Occipital lobe (tissue), 2 donors: ENCODE data around the gene PNPLA7. TPM values are rescaled to one million over a fixed set of nuclear protein-coding genes. Genes with fewer than 3 reads are reported as not detected.
"Not testable (repeated sequence)": the region's sequence is repeated elsewhere in the genome, so short reads cannot be mapped to it uniquely, and the experiment has no call there.

ENCODE experiments used
- DNase-seq: peaks from one replicate; lab custom pipeline; 2025; lab: John Stamatoyannopoulos, UW
- total RNA-seq: library from RNA; depleted of rRNA; stranded (reverse); fragments of >200 nt; gene quantifications from one replicate; pipeline ENCODE4 v1.2.3, GENCODE V29; 2014

The PNPLA7 gene
- total RNA-seq, 1 donor from 2014 or later = 0.94 TPM

DNA sequence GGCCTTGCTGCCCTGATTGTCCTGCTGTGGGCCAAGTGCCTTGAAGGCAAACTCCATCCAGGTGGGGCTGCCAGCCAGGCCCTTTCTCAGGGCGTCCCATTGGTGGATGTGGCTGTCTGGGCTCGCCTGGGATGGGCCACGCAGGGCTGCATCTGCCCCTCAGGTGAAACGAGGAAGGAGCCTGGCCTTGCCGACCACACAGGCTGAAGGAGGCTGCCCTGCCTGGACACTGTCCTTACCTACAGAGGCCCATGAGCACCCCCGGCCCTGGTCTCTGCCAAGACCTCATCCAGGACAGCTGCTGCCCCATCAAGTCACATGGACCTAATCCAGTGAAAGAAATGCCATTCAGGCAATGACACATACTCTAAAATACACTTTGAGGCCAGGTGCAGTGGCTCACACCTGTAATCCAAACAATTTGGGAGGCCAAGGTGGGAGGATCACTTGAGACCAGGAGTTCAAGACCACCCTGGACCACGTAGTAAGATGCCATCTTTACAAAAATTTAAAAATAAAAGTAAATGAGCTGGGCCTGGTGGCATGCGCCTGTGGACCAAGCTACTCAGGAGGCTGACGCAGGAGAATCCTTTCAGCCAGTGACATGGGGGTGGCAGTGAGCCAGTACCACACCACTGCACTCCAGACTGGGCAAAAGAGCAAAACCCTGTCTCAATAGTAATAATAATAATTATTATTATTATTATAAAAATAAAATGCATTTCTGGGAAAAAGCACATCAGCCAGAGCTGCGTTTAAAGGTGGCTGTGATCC, 33.9 kb downstream of the PNPLA7 start:
- no peak for DNase-seq

DNA sequence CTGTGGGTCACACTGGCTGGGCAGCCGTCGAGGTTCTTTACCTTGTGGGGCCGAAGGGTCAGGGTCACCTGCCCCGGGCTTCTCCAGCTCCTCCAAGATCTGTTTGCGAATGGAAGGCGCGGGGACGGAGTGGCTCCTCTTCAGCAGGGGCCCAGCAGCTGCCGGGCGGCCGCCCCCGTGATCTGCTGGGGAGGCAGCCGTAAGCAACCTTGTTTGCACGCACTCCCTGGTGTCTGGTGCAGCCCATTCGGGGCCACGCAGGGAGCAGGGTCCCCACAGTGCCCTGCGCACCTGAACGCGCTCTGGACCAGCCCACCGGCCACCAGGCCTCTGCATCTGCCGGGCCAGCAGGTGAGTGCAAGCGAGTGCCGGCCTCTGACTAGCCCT, 34.9 kb downstream of the PNPLA7 start:
- DNase-seq = no peak

DNA sequence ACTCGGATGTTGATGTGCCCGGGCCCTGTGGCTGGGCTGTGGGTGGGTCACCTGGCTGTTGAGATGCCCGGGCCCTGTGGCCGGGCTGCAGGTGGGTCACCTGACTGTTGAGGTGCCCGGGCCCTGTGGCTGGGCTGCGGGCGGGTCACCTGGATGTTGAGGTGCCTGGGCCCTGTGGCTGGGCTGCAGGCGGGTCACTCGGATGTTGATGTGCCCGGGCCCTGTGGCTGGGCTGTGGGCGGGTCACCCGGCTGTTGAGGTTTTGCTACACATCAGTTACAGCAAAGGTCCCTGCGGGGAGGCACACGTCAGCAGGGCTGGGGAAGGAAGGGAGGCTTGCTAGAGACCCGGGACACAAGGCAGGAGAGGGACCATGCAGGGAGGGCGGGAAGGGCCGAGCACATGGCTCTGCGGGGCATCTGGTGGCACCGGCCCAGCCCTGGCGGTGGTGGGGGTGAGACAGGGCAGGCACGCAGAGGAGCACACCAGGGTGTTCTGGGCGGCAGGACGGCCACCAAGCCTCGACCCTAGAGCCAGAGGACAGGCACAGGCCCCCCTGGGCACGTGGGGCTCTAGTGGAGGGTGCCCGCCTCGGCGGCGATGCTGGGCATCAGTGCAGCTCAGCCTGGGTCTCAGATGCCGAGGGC, 35.4 kb downstream of the PNPLA7 start:
- DNase-seq = no peak

DNA sequence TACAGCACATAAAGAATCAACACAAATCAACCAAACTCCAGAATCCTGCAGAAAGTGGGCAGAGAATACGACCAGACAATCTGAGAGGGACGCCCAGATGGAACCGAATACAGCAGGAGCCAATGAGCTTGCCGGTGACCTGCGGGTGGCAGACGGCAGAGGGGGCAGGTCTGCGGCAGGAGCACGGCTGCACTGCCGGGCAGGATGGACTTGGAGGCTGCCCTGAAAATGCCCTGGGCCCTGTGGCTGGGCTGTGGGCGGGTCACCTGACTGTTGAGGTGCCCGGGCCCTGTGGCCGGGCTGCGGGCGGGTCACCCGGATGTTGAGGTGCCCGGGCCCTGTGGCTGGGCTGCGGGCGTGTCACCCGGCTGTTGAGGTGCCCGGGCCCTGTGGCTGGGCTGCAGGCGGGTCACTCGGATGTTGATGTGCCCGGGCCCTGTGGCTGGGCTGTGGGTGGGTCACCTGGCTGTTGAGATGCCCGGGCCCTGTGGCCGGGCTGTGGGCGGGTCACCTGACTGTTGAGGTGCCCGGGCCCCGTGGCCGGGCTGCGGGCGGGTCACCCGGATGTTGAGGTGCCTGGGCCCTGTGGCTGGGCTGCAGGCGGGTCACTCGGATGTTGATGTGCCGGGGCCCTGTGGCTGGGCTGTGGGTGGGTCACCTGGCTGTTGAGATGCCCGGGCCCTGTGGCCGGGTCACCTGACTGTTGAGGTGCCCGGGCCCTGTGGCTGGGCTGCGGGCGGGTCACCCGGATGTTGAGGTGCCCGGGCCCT, 36.2 kb downstream of the PNPLA7 start:
- not testable (repeated sequence) for DNase-seq

DNA sequence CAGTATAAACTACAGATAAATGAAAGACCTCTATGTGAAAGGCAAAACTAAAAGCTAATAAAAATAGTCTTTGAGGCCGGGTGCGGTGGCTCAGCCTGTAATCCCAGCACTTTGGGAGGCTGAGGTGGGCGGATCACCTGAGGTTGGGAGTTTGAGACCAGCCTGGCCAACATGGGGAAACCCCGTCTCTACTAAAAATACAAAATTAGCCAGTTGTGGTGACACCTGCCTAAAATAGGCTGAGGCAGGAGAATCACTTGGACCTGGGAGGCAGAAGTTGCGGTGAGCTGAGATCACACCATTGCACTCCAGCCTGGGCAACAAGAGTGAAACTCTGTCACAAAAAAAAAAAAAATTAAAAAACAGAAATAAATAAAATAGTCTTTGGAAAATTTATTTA, 37.1 kb downstream of the PNPLA7 start:
- not testable (repeated sequence) for DNase-seq

DNA sequence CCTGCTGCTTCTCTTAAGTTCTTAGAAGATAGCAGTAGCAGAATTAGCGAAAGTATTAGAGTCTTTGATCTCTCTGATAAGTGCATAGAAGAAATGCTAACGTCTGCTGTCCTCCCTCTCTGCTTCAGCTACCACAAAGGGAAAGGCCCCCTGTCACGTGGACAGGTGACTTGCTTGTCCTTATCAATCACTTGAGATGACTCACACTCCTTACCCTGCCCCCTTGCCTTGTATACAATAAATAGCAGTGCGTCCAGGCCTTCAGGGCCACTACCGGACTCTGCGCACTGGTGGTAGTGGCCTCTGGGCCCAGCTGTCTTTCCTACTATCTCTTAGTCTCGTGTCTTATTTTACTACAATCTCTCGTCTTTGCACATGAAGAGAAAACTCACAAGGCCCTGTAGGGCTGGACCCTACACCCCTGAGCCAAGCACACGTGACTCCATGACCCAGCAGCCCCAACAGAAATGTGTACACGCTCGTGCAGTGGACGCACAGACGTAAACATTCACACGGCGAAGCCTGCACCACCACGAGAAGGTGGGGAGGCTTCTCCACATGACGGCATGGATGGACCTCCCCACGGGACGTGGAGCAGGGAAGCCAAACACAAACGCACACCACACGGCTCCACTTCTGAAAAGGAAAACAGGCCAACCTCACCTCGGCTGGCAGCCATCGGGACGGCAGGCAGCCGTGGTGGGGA, 38.3 kb downstream of the PNPLA7 start:
- DNase-seq = no peak

DNA sequence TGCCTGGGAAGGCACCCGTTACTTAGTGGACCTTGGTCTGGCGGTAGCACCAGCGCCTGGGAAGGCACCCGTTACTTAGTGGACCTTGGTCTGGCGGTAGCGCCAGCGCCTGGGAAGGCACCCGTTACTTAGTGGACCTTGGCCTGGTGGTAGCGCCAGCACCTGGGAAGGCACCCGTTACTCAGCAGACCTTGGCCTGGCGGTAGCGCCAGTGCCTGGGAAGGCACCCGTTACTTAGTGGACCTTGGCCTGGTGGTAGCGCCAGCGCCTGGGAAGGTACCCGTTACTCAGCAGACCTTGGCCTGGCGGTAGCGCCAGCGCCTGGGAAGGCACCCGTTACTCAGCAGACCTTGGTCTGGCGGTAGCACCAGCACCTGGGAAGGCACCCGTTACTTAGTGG, 39.1 kb downstream of the PNPLA7 start:
- DNase-seq = not testable (repeated sequence)

DNA sequence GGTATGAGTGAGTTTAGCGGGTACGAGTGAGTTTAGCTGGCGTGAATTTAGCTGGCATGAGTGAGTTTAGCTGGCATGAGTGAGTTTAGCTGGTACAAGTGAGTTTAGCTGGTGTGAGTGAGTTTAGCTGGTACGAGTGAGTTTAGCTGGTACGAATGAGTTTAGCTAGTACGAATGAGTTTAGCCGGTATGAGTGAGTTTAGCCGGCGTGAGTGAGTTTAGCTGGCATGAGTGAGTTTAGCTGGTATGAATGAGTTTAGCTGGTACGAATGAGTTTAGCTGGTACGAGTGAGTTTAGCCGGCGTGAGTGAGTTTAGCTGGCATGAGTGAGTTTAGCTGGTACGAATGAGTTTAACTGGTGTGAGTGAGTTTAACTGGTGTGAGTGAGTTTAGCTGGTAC, 41.0 kb downstream of the PNPLA7 start:
- no peak for DNase-seq

DNA sequence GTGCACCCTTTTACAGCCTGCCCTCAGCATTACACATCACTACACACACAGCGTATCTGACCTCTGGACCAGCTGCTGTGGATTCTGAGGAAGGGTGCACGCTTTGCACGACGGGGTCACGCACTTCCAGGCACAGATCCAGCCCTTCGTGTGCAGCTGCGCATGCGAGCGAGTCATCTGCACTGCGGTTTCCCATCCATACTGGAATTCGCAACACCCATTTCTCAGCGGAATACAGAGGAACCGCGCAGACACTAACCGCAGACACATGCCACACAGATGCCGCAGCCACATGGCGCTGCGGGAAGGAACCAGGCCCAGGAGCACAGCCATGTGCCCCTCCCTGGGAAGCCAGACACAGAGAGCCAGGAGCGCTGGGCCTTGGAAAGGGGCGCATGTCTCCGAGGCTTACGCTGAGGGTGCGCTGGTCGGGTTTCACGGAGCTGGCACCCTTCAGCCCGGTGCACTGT, 43.5 kb downstream of the PNPLA7 start:
- DNase-seq = no peak

DNA sequence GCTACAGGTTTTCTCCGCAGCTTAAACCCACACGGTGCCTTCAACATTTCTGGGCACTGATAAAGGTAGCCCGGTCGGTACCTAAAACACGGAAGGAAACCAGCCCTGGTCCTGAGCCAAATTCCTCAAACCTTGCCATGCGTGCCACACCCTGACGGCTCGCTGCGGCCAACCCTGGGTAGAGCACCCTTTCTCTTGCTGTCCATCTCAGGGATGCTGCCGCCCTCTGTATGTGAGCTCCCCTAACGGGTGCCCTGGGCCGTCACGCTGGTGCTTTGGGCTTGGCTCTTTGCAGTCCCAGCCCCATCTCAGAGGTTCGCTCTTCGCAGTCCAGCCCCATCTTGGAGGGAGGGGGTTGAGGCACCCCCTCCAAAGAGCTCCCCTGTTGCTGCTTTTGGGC, 43.9 kb downstream of the PNPLA7 start:
- no peak for DNase-seq

DNA sequence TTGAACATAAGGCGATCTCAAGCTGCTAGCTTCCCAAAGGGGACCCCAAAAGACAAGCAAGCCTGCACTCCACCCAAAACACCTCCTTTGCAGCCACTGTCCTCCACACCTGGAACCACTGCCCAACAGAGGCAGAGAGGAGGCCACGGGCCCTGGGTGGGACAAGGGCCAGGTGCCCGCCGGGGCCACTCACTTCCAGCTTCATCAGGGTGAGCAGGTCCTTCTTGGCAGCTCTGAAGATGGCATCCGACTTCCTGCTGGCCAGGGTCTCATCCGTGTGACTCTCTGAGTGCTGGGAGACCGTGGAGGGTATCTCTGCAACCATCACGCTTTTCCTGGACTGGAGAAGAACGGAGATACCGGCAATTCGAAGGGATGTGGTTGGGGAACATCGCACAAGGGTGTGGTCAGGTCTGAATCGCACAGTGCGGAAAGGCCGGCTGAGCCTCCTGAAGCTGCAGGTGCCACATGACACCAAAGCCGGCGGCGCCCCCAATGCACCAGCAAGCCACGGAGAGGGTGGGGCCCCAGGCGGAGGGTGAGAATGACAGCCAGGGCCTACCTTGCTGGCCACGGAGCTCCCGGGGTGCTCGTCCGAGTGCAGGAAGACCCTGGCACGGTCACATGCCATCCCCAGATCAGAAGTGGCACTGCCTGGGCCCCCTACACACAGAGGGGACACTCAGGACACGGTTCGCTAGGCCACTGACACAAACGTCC, 44.6 kb downstream of the PNPLA7 start:
- no peak for DNase-seq

DNA sequence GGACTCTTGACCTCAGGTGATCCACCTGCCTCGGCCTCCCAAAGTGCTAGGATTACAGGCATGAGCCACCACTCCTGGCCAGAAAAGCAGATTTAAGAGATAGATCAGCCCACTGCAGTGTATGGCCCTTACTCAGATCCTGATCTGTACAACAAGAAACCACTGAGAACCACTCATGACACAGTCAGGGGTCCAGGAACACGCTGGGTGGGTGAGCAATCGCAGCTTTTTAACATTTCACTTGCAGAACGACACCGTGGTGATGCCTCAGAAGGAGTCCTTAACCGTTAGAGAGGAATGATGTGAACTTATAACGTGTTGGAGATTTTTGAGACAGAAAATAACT, 45.8 kb downstream of the PNPLA7 start:
- no peak for DNase-seq

DNA sequence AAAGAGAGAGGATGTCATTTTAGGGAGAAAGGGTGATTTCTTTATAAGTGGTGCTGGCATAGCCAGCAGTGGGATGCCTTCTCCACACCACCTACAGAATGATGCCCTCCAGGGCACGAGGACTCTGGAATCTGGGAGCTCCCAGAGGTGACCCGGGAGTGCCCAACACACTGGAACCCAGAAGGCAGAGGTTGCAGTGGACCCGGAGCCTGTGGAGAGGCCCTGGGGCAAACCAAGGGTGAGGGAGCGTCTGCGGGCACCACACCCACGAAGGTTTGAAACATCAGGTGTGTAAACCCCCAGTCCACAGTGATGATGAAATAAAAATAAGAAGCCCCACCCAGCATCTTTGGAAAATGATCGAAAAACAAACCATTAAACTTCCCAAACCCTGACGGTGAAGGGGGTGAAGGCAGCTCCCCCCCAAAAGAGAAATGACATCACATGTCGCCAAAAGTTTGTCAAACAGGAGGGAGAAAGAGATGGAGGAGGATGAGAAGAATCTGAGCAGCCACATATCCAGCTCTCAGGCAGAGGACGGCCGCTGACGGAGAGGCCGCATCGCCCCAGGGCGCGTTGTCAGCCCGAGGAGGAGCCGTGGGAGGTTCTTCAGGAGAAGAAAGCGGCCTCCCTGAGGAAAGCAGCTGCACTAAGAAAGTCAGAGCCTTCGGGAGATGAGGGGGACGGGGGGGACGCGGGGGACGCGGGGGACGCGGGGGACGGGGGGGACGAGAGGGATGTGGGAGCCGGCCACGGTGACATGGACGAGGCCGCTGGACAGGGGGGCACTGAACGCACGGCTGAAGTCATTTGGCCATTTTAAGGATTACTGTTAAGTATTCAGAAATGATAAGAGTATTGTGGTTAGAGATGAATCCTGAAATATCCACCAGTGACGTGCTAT, 47.9 kb downstream of the PNPLA7 start:
- DNase-seq = no peak

DNA sequence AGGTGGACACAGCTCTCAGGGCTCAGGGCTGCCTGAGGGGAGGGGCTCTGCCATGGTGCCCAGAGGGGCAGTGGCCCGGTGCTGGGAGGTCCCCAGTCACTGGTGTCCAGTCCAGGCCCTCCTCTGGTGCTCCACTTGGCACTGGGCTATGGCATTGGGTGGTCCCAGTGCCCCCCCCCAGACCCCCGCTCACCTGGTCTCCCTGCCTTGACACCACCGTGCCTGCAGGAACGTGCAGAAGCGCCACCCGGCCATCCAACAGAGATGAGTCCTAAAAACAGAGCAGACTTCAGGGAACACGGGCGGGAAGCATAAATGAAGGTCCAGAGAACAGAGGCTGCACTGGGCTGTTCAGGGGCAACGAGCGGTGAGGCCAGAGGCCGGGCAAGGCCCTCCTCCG, 48.7 kb downstream of the PNPLA7 start:
- no peak for DNase-seq

DNA sequence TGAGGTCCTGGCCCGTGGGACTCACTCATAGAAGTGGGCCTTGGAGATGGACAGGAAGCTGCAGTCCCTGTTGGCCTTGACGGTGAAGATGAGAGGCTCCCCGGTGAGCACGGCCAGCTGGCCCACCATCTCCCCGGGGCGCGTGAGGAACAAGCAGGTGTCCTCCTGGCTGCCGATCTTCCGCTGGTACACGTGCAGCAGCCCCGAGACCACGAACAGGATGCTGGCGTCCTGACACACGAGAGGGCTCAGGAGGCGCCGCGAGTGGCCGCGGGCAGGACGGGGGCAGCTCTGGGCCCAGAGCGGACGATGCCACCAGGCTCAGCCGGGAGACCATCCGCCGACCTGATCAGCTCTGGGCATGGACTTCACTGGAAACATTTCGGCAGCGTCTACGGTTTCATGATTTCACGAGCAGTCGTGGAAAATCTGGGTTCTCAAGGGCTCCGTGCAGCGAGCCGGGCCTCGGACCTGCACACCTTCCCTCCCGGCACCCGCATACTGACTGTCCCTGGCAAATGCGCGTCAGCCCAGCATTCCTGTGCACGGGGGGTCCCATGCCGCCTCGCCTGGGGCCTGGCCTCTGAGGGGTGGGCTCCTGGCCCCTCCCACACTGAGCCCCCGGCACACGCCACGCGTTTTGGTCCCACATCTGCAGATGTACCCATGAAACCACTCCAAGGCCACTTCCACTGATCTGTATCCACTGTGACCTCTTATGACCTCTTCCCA, 49.4 kb downstream of the PNPLA7 start:
- DNase-seq = no peak

DNA sequence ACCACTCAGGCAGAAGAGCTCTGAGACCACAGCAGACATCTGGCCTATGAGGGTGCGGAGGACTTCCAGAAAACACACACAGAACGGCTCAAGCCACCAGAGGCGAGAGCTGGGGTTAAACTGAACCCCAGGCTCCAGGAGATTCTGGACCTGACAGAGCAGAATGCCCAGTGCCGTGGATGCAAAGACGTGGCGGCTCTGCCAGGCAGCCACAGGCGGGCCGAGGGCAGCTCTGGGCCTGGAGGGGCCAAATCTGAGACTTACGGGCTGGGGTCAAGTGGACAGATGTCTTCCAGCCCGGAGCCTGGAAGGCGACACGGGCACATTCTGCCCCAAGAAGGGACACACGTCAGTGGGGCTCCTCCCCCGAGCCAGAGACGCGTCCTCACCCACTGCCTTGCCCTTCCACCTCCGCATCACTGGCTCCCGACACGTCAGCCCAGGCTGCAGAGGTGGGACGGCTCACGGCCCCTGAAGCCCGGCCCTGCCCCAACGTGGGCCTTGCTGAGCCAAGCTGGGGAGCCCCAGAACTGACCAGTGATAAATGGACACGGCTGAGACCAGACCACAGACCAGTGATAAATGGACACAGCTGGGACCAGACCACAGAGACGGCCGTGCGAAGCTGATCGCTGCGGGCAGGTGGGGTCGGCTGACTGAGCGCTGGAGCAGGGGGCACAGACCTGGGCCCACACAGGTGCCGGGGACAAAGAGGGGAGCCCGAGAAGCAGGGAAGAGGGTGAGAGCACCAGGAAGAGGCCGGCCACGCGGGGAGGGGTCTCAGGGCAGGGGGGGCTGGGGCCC, 50.1 kb downstream of the PNPLA7 start:
- DNase-seq = no peak

DNA sequence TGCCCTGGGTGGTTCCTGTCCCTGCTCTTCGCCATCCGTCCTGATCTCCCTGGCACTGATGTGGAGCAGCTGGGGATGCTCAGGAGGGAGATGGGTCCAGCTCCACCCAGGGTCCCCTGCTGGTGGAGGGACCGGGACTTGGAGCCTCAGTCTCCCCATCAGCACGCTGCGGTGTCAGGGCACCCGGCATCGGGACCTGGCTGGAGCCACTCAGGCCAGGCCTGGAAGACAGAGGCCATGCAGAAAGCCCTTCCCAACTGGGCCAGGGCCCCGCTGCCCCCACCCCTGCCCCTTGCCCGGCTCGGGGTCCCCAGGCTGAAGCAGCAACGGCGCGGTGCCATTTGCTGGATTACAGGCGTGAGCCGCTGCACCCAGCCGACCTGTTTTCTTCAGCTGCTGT, 50.8 kb downstream of the PNPLA7 start:
- no peak for DNase-seq

DNA sequence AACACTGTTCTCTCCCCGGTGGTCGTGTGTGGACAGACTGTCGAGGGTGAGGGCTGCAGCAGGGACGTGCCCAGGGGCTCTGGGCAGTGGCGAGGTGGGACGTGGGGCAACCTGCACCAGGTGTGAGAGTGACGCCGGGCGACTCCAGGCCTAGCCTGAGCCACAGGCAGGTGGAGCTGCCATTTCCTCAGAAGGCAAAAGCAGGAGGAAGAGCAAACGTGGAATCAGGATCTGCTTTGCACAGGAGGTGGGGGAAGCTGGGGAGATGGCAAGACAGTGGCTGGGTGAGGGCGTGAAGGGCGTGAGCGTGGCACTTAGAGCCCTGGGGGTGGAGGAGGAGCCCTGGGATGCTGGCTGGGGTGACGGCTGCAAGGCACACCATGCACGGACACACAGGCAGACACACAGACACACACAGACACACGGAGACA, 51.5 kb downstream of the PNPLA7 start:
- DNase-seq = no peak
